ENCODE data around the gene UBR3. TPM values are rescaled to one million over a fixed set of nuclear protein-coding genes. Genes with fewer than 3 reads are reported as not detected.
A peak's percentile ranks its signal among the peaks of the same experiment; 100 is the strongest.

The UBR3 gene, protein sequence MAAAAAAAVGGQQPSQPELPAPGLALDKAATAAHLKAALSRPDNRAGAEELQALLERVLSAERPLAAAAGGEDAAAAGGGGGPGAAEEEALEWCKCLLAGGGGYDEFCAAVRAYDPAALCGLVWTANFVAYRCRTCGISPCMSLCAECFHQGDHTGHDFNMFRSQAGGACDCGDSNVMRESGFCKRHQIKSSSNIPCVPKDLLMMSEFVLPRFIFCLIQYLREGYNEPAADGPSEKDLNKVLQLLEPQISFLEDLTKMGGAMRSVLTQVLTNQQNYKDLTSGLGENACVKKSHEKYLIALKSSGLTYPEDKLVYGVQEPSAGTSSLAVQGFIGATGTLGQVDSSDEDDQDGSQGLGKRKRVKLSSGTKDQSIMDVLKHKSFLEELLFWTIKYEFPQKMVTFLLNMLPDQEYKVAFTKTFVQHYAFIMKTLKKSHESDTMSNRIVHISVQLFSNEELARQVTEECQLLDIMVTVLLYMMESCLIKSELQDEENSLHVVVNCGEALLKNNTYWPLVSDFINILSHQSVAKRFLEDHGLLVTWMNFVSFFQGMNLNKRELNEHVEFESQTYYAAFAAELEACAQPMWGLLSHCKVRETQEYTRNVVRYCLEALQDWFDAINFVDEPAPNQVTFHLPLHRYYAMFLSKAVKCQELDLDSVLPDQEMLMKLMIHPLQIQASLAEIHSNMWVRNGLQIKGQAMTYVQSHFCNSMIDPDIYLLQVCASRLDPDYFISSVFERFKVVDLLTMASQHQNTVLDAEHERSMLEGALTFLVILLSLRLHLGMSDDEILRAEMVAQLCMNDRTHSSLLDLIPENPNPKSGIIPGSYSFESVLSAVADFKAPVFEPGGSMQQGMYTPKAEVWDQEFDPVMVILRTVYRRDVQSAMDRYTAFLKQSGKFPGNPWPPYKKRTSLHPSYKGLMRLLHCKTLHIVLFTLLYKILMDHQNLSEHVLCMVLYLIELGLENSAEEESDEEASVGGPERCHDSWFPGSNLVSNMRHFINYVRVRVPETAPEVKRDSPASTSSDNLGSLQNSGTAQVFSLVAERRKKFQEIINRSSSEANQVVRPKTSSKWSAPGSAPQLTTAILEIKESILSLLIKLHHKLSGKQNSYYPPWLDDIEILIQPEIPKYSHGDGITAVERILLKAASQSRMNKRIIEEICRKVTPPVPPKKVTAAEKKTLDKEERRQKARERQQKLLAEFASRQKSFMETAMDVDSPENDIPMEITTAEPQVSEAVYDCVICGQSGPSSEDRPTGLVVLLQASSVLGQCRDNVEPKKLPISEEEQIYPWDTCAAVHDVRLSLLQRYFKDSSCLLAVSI (N-terminal part only)
- 28.0 and 30.3 TPM in 2 replicates for total RNA-seq (2014; rRNA removed; shearing (Covaris generic))
- polyA plus RNA-seq (2016; fragmentation: Nextera tagmentation; extraction: Ambion mirVana) = 10.7 and 12.4 TPM in 2 replicates
- long read RNA-seq = 0 reads

DNA sequence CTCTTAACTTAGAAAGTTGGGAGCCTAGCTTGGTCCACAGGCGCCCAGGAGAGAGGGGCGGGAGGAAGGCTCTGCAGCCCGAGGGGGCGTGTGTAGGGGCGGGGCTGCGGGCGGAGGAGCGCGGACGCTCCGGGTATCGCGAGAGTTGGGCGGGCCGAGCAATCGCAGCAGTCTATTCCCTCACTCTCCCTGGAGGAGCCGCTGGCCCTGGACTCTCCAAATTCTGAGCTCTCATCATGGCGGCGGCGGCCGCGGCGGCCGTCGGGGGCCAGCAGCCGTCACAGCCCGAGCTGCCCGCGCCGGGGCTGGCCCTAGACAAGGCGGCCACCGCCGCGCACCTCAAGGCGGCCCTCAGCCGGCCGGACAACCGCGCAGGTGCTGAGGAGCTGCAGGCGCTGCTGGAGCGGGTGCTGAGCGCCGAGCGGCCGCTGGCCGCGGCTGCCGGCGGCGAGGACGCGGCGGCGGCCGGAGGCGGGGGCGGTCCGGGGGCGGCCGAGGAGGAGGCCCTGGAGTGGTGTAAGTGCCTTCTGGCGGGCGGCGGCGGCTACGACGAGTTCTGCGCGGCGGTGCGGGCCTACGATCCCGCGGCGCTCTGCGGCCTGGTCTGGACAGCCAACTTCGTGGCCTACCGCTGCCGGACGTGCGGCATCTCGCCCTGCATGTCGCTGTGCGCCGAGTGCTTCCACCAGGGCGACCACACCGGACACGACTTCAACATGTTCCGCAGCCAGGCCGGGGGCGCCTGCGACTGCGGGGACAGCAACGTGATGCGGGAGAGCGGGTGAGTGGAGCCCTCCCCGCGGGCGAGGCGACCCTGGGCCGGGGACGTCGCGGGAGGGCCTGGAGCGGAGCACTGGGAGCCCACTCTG lies at the start of gene UBR3:
Gene UBR3, plus strand, starts transcription at position 183 of the 869 bp plus-strand sequence. Its CDS starts 54 bp downstream, at position 237.
- peaks cover 12% of the 10 kb centered on the region; the same call in 1 of the 2 replicates for H3K4me1 ChIP-seq (ENCODE audit: insufficient read depth)
- peaks cover 10% of the 10 kb centered on the region; the same call in 1 of the 3 replicates for H3K36me3 Mint-ChIP-seq (ENCODE audit: low read depth)
- TF ChIP-seq JUNB (IDR thresholded peaks at IDR 0.05; ENCODE audit: unreplicated experiment) = no peak
- TF ChIP-seq STAT1 (IDR thresholded peaks at IDR 0.05; ENCODE audit: unreplicated experiment) = no peak
- peak; percentile 81 for TF ChIP-seq POLR2AphosphoS5 (IDR thresholded peaks at IDR 0.05; ENCODE audit: low read depth)
- TF ChIP-seq ZNF462 (CRISPR knock-in tag; IDR thresholded peaks at IDR 0.05) = no peak
- peaks cover 12% of the 10 kb centered on the region for H4K20me1 ChIP-seq (replicated peaks; ENCODE audit: insufficient read depth)
- H3K4me2 ChIP-seq = peak within 1 kb of the TSS; percentile 93
- H3F3A ChIP-seq (replicated peaks; ENCODE audit: low read depth) = no peaks in the 10 kb centered on the region
- ATAC-seq (peak; percentile 77), DNase-seq (ENCODE audit: low spot score) (peak; percentile 96)
- H3K79me2 ChIP-seq (replicated peaks; ENCODE audit: insufficient read depth) = peaks cover 62% of the 10 kb centered on the region
- peak within 1 kb of the TSS; percentile 81 for H3K4me3 ChIP-seq
- peak within 1 kb of the TSS; percentile 81; the same call in 1 of the 2 replicates for H2AFZ ChIP-seq
- H3K27ac Mint-ChIP-seq = no peak within 1 kb of the TSS
- H3K9me3 Mint-ChIP-seq = no peaks in the 10 kb centered on the region; the same call in 2 of the 3 replicates
- no peaks in the 10 kb centered on the region; the same call in 1 of the 2 replicates for H3K27me3 ChIP-seq (ENCODE audit: insufficient read depth)
- peak within 1 kb of the TSS; percentile 90 for H3K4me3 Mint-ChIP-seq
- peaks cover 21% of the 10 kb centered on the region for H3K4me1 Mint-ChIP-seq
- 0 out of 2 replicates have a peak within 1 kb of the TSS, but pooled peaks have one; percentile 34 for H3K27ac ChIP-seq (ENCODE audit: low read depth)
- peaks cover 18% of the 10 kb centered on the region for H3K27me3 Mint-ChIP-seq (ENCODE audit: insufficient read depth, low read depth, poor library complexity)
- H3K9me2 ChIP-seq (ENCODE audit: insufficient read depth) = no peaks in the 10 kb centered on the region
- no peaks in the 10 kb centered on the region for H3K36me3 ChIP-seq (ENCODE audit: insufficient read depth)

Data from GM23338 (cell line).